GM19043 (cell line): Measurements from ENCODE around the gene FAM89B.
"Not testable (repeated sequence)": the region's sequence is repeated elsewhere in the genome, so short reads cannot be mapped to it uniquely, and the experiment has no call there.

ENCODE experiments used
- ATAC-seq: cut with Tn5 transposase; IDR thresholded peaks from one replicate; pipeline ENCODE4 v1.9.1; 2021; ENCODE audit warnings: low read depth; ENCODE audit not compliant: unreplicated experiment

FAM89B gene

DNA sequence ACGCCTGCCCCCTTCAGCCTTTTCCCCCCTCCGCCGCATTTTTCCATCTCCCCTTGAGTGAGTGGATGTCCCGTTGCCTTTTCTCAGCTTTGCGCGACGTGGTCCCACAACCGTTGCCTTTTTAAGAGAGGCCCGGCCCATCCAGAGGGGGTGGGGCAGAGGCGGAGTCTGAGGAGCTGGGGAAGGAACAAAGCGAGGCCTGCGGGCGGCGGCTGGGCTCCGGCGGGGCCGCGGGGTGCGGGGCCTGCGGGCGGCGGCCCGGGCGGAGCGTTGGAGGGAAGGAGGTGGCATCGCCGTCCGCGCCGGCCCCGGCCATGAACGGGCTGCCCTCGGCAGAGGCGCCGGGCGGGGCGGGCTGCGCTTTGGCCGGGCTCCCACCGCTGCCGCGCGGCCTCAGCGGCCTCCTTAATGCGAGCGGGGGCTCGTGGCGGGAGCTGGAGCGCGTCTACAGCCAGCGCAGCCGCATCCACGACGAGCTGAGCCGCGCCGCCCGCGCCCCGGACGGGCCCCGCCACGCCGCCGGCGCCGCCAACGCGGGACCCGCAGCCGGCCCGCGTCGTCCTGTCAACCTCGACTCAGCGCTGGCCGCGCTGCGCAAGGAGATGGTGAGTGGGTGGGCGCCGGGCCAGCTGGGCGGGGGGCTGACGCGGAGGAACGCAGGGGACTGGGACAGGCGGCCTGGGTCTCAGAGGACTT is at the start of gene FAM89B:
TSS of gene FAM89B (plus strand) at position 183 of the 696 bp plus-strand sequence. CDS start at position 315, 132 bp downstream.
- no peak for ATAC-seq

DNA sequence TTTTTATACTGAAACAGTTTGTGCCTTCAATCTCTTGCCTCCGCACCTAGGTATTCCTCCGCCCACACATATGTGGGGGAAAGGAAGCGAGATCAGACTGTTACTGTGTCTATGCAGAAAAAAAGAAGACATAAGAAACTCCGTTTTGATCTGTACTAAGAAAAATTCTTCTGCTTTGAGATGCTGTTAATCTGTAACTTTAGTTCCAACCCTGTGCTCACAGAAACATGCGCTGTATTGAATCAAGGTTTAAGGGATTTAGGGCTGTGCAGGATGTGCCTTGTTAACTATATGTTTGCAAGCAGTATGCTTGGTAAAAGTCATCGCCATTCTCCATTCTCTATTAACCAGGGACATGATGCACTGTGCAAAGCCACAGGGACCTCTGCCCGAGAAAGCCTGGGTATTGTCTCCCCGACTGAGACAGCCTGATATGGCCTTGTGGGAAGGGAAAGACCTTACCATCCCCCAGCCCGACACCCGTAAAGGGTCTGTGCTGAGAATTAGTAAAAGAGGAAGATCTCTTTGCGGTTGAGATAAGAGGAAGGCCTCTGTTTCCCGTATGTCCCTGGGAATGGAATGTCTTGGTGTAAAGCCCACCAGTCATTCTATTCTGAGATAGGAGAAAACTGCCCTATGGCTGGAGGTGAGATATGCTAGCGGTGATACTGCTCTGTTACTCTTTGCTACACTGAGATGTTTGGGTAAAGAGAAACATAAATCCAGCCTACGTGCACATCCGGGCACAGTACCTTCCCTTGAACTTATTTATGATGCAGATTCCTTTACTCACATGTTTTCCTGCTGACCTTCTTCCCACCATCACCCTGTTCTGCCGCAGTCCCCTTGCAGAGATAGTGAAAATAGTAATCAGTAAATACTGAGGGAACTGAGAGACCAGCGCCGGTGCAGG is 49.4 kb upstream of the FAM89B start:
- ATAC-seq, result not testable (repeated sequence)

DNA sequence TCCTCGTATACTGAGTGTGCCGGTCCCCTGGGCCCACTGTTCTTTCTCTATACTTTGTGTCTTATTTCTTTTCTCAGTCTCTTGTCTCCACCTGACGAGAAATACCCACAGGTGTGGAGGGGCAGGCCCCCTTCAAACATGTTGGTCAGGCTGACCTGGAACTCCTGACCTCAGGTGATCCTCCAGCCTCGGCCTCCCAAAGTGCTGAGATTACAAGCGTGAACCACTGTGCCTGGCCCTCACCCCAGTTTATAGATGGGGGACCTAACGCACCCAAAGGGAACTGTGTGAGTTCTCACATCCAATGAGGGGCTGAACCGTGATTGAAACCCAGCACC is 48.7 kb upstream of the FAM89B start:
- not testable (repeated sequence) for ATAC-seq

DNA sequence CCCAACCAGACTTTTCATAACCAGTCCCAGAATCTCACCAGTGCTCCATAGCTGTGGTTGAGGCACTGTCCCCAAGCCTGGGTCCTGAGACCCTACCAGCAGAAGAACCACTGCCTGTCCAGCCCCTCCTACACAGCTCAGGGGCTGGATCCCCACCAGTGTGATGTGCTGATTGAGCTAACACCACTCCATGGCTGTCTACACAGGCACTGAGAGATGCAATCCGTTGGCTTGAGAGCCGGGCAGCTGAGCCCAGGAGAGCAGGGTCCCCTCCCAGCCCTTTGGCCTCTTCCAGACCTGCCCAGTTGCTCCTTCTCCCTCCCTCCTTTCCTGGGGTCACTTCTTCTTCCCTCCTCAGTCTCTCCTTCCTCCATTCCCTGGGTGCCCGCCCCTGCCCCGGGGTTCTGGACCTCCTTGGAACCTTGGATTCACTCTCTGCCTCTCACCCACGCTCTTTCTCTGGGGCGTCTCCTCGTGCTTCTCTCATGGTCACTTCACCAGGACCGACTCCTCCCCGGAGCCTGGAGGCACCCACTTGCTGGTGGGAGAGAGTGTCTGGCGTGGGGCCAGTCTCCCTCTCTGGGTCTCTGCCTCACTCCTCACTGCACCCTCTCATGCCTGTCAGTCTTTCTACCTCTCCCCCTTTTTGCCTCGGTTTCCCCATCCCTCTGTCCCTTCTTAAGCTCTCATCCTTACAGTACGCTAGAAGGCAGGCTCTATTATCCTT is 48.2 kb upstream of the FAM89B start:
- ATAC-seq, result no peak

DNA sequence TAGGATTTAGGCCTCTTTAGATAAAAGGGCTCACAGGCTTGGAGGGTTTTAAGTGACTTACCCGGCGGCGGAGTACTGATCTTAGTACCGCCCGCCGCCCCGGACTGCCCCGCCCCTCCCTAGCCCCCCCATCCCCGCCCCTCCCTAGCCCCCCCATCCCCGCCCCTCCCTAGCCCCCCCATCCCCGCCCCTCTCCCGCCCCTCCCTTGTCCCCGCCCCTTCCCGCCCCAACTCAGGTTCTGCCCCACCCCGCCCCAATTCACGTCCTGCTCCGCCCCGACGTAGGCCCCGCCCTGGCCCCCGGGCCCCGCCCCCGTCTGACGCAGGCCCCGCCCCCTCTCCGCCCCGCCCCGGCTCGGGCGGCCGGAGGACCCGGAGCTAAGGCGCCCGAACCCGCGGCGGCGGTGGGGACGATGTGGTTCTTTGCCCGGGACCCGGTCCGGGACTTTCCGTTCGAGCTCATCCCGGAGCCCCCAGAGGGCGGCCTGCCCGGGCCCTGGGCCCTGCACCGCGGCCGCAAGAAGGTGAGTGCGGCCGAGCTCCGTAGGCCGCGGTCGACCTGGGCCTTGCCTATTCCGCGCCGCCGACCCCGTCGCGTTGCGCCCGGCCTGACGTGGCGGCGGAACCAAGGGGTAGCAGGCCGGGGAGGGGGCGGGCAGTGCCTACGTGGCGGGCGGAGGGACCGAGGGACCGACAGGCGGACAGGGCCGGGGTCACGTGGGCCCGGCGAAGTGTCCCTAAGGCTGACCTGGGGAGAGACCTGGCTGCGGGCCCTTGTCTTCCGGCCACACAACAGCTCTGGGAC is 47.4 kb upstream of the FAM89B start, which contains the start of gene SCYL1:
TSS of gene SCYL1 (plus strand) at position 343 of the 805 bp plus-strand sequence. CDS start at position 414, 71 bp downstream.
- no peak for ATAC-seq

DNA sequence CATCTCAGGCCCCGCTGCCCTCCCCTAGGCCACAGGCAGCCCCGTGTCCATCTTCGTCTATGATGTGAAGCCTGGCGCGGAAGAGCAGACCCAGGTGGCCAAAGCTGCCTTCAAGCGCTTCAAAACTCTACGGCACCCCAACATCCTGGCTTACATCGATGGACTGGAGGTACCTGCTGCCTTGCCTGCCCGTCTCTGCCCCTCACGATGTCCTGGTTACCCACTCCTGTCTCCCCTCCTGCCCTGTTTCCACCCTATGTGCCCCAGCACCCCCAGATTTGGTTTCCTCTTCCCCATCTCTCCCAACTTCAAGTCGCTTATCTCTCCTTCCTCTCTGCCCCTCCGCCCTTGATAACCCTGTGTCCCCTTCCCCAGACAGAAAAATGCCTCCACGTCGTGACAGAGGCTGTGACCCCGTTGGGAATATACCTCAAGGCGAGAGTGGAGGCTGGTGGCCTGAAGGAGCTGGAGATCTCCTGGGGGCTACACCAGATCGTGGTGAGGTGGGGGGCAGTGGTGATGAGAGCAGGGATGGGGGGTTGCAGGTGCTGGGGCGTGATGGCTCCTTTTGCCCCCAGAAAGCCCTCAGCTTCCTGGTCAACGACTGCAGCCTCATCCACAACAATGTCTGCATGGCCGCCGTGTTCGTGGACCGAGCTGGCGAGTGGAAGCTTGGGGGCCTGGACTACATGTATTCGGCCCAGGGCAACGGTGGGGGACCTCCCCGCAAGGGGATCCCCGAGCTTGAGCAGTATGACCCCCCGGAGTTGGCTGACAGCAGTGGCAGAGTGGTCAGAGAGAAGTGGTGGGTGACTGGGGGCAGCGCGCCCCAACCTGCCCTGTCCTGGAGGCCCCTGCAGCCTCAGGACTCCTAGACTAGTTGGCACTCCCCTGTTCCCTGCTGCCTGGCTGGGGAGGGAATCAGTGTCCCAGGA is 46.5 kb upstream of the FAM89B start:
- no peak for ATAC-seq

GRCh38 chr11:65526744-65527143 is 45.6 kb upstream of the FAM89B start:
- ATAC-seq, result no peak

GRCh38 chr11:65528819-65529350 is 43.5 kb upstream of the FAM89B start:
- ATAC-seq, result no peak

- ATAC-seq, result no peak
Observed at GRCh38 chr11:65529475-65530156, 42.7 kb upstream of the FAM89B start.

DNA sequence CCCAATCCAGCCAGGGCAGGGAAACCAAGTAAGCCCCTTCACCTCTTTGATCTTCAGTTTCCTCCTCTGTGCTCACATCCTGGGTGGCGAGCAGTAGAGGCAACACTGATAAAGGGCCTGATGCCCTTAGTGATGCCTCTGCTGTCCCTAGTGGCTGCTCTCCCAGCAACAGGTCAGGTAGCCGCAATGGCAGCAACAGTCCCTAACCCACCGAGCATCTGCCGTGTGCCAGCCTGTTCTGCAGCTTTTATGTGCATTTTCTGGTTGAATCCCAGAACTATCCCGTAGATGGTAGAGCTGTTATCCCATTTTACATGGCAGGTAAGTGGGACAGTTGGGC is 42.2 kb upstream of the FAM89B start:
- ATAC-seq, result no peak

GRCh38 chr11:65532388-65533064 is 39.8 kb upstream of the FAM89B start:
- ATAC-seq, result no peak

GRCh38 chr11:65535102-65535501 is 37.2 kb upstream of the FAM89B start:
- no peak for ATAC-seq

- no peak for ATAC-seq
Observed at GRCh38 chr11:65536412-65537295, 35.7 kb upstream of the FAM89B start.

- ATAC-seq, result no peak
Observed at GRCh38 chr11:65537296-65537597, 35.1 kb upstream of the FAM89B start.

GRCh38 chr11:65537620-65538231 is 34.6 kb upstream of the FAM89B start:
- no peak for ATAC-seq

DNA sequence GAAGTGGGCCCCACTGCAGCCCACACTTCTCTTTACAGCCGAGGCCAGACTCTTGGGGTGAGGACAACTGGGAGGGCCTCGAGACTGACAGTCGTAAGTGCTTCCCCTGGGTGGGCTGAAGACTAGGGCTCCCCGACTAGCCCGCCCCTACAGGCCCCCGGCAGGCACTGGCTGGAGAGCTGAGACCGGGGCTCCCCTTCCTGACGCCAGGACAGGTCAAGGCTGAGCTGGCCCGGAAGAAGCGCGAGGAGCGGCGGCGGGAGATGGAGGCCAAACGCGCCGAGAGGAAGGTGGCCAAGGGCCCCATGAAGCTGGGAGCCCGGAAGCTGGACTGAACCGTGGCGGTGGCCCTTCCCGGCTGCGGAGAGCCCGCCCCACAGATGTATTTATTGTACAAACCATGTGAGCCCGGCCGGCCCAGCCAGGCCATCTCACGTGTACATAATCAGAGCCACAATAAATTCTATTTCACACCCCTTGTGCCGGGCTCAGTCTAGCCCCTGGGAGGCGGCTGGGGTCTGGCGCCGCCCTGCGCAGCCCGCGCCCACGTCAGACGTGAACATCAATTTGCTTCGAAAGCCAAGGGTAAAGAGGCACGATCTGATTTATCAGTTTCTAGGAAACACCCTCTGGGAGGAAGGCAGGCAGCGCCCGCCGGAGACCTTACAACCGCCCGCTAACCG is 34.0 kb upstream of the FAM89B start:
- ATAC-seq, result no peak
